Inferior parietal cortex (tissue), 1 donor: ENCODE data around the gene PFDN2.
"Not testable (repeated sequence)": the region's sequence is repeated elsewhere in the genome, so short reads cannot be mapped to it uniquely, and the experiment has no call there.

ENCODE experiments used
- DNase-seq: peaks from one replicate; pipeline ENCODE4 v3.0.0-alpha.2; 2016; ENCODE audit errors: extremely low spot score

PFDN2 gene

DNA sequence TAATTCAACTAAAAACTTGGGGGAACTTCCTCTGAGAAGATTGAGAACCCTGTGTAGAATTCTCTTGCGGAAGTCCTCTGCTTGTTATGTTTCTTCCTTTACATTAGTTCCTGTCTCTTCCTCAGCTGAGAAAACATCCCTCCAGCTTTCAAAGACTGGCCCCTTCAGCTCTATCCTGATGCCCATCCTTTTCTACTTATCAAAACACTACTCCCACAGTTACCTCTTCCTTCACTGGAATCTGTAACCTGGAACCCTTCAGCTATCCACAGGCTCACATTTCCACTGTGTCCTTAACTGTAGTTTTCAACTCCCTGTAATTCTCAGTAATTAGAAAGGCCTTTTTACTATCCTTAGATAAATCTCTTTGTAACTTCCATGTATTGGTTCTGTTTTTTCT, 20.6 kb upstream of the PFDN2 start:
- DNase-seq, result no peak

DNA sequence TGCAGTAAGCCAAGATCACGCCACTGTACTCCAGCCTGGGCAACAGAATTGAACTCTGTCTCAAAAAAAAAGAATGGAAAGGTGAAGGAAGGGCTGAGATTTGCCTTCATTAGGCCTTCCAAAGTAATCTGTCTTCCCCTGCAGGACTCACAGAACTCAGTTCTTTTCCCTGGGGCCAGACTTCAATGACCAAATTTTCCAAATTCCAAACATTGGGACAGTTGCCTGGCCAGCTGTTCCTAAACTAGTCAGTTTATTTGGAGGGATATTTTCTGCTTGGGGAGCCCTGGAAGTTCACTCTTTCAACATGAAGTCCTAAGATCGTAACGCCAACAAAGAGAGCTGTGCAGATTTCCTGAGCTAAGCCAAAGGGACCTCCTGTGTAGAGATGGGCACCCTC, 20.0 kb upstream of the PFDN2 start:
- no peak for DNase-seq

DNA sequence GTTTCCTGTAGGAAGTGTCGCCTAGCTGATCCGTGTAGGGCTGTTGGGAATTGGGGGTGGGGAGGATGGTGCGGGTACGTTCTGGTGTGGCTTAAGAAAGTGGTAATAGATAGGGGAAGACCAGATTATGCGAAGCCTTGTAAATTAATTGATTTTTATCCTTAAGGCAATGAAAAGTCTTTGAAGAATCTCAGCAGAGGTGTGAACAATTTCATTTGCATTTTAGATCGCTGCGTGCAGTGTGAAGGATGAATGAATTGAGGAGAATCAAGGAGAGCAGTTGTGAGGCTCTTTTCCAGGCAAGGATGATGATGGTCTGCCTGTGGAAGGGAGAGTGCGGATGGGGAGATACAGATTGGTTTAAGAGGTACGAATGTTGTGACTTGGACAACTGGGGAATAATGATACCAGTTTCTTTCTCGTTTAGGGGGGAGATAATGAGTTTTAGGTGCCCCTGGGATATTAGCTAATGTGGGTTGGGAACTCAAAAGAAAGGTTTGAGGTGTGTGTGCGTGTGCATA, 15.4 kb upstream of the PFDN2 start:
- peak; percentile 30 for DNase-seq

DNA sequence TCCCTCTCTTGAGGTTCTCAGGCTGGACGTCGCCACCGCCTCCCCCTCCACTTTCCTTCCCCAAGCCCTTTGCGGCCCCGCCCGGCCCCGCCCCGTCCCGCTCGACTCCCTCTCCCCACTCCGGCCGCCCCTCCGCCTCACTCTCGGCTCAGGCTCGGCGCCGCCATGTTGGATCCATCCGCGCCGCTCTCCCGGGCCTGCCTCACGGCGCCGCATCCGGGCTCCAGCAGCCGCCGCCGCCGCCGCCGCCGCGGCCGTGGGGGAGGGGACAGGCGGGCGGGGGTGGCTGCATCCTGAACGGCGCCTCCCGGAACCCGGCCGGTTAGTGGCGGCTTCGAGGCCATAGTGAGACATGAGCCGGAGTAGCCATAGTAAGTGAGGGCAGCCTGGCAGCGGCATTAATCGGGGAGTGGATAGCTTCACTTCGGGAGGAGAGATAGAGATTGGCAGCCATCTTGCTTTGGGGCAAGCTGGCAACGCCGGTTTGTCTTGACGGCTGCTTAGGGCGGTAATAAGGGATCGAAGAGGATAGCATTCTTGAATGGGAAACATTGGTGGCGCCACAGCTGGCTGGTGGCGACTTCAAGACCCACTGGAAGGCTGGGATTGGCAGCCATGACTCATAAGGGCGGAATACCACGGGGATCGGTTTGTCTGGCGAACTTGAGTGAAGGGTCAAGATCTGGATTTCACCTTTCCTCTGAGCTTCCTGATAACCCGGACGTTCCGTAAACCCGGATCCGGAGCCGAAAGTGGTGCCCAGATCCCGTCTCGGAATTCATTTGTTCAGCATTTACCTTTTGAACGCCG, 14.8 kb upstream of the PFDN2 start, which contains the start of gene DEDD:
DEDD (minus strand) TSS at position 258 of the 810 bp plus-strand sequence. CDS start 8,205 bp downstream, outside the sequence.
- DNase-seq, result peak; percentile 95

DNA sequence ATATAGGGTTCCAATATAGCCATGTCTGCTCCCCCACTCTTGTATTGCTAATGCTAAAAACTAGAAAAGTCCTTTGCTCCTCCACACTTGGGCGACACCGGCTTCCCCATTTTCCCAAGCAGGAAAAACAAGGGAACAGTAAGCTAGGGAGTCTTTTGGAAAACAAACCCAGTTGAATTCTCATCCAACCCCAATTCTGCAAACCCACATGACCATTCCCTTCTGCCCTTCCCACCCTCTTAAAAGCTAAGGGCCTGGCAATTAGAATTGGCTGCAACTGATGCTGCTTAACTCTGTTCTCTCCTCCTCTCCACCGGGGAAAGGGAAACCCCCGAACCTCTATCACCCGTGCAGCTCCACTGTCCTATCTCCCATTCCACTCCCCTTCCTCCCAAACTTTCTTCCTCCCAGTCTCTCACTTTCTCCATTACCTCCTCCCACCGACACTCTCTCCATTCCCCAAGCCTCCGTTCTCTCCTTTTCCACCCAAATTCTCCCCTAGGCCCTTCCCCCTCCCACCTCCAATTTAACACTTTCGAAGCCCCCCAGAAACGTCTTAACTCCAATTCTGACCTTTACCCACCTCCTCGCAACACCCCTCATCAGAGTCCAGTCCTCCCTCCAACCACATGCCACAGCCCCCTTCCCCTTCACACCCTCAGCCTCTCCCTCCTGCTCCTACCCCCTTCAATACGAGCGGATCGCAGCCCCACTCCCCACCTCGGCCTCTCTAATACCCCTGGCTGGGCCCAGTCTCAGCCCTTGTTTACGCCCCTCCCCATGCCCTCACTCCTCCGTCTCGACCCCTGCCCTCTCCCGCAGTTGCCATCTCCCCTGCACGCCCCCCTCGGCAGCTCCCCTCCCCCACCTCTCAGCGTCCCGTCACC, 13.9 kb upstream of the PFDN2 start:
- DNase-seq, result no peak

DNA sequence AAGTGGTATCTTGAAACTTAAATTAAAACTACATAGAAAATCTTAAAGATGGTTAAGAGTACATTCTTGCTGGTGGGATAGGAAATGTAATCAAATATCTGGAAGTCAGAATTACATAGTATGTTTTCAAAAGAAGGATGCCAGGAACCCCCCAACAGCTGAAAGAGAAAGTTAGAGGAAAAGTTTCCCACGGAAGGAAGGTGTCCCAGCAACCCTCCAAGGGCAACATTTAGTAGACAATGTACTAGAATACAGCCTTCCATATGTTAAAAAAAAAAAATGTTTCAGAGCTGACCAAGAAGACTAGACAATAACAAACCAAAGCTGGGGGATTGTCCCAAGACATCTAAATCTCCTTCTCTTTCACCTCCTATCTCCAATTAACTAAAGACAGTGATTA, 12.4 kb upstream of the PFDN2 start:
- no peak for DNase-seq

DNA sequence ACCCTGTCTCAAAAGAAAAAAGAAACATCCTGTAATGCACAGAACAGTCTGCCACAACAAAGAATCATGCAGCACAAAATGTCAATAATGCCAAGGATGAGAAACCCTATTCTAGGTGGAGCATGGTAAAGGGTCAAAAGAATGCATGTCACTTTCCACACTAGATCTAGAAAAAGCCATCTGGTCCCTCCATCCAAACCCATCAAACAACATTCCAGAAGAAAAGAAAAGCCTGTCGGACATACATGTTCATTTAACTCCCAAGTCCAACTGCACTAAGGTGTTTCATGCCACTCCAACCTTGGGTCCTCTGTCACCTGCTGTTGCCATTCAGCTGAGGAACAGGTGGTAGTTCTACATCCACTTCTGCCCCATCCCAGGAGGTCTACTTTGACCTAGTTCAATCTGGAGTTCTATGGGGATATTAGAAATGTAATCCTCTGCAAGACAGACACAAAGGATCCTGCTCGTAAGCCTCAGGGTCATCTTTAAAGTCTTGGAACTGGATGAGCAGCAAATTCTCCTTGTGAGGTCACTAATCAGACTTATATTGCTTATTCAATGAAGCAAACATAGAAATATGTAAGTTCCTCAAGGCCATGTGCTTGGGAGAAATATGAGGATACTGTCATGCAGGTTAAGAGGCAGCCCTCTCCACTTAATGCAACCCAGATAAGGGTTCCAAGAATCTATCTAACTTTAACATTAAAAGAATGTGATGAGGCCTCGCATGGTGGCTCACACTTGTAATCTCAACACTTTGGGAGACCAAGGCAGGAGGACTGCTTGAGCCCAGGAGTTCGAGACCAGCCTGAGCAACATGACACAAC, 11.0 kb upstream of the PFDN2 start:
- DNase-seq, result no peak

DNA sequence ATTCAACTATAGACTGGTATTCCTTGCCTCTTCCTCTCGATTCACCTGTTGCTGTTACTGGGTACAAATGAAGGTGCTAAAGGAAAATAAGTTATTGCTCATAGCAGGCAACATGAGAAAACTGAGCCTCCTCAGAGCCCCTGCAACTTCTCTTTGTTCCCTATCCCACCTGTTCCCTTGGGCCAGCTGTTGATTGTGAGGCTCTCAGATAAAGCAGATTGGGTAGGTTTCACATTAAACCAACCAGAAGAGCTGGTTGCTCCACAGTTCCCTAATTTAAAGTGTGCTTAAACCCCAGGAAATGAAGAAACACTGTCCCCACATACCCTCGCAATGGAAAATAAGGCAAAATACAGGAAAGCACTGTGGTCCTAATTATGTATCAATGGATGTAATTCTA, 9.8 kb upstream of the PFDN2 start:
- no peak for DNase-seq

DNA sequence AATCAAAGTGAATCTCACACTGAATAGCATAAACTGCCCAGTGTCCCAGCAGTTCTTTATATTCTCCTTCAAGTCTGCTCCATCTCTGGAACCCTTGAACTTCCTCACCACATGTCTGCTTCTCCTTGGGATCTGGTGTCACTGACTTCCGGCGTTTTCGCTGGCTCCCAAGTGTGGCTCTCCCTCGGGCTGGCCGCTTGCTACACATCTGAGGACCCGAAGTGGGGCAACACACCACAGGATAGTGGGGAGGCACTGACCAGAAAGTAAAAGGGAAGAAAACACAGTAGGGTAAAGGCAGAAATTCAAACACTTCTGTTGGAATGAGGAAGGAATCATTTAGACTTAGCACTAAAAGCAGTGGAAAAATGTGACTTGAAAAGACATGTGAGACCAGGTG, 5.1 kb upstream of the PFDN2 start:
- DNase-seq, result no peak

DNA sequence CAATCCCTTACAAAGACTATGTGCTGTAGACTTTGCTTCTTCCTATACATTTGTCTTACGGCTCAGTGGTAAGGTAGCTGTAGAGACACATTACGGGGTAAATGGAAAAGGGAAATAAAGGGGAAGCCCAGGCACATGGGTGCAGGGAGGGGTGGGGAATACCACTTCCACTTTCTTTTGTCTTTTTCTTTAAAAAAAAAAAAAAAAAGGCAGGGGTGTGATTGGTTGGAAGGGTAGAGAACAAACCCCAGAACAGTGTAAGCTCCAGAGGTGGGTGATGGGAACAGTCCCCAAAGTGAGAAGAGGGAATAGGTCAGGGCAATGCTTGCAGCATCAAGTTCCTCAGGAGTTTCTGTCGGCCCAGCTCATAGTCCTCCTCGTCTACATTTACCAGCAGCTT, 4.0 kb upstream of the PFDN2 start:
- no peak for DNase-seq

DNA sequence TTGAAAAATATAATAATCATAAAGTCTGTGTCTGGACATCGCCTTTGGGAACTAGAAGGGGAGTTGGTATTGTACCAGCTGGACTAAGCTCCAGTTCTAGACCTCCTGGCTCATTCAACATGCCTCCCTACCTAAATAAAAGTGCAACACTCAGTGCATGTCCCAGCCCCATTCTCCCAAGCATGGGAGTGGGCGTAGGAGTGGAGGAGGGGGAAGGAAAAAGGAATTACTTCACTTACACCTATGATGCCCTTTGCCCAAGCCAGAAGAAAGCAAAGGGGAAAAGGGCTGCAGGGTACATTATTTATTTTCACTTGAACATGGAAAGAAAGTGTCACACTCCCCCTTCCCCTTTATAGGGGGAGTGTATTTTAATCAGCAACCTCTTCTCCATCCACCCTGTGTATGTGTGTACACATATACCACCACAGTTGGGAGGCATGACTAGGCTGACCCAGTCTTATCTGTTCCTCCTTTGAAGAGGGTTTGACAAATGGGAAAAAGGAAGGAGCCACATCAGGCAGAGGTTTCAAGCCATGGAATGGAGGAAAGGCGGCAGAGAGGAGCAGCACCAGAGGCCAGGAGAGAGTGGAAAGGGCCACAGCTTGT, 3.3 kb upstream of the PFDN2 start:
- no peak for DNase-seq

DNA sequence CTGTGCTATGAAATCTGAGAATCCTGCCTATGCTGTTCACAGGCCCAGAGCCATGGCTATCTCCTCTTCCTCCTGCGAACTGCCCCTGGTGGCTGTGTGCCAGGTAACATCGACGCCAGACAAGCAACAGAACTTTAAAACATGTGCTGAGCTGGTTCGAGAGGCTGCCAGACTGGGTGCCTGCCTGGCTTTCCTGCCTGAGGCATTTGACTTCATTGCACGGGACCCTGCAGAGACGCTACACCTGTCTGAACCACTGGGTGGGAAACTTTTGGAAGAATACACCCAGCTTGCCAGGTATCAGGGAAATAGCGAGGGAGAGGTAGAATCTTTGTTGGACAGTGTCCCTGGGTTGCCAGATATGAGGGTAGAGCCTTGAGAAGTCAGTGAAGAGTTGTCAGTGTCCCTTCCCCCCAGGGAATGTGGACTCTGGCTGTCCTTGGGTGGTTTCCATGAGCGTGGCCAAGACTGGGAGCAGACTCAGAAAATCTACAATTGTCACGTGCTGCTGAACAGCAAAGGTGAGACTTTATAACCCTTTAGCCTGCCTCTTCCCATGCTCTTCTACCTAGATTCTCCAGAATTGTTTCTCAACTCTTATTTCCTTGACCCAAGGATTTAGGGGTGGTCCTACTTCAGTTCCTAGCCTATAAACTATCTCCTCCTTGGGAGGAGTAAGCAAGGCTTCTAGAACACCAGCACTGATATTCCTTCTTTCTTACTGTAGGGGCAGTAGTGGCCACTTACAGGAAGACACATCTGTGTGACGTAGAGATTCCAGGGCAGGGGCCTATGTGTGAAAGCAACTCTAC, 1.5 kb upstream of the PFDN2 start:
- DNase-seq, result peak; percentile 33

DNA sequence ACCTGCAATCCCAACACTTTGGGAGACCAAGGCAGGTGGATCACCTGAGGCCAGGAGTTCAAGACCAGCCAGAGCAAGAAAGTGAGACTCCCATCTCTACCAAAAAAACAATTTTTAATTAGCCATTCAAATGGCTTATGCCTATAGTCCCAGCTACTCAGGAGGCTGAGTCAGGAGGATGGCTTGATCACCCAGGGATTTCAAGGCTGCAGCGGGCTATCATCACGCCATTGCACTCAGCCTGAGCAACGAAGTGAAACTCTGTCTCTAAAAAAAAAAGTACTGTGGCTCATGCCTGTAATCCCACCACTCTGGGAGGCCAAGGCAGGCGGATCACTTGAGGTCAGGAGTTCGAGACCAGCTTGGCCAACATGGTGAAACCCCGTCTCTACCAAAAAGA, 1.9 kb downstream of the PFDN2 start:
- not testable (repeated sequence) for DNase-seq

DNA sequence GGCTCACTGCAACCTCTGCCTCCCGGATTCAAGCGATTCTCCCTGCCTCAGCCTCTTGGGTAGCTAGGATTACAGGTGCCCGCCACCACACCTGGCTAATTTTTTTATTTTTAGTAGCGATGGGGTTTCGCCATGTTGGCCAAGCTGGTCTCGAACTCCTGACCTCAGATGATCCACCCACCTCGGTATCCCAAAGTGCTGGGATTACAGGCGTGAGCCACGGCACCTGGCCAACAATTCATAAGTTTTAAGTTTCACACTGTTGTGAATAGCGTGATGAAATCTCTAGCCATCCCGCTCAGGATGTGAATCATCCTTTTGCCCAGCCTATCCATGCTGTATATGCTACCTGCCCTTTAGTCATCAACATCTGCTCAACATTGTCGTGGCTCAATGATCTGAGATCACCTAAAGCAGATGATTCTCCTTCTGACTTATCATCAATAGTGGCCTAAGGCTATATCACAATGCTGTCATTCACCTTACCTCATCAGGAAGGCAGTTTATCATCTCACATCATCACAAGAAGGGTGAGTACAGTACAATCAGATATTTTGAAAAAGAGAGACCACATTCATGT, 2.6 kb downstream of the PFDN2 start:
- DNase-seq, result no peak

DNA sequence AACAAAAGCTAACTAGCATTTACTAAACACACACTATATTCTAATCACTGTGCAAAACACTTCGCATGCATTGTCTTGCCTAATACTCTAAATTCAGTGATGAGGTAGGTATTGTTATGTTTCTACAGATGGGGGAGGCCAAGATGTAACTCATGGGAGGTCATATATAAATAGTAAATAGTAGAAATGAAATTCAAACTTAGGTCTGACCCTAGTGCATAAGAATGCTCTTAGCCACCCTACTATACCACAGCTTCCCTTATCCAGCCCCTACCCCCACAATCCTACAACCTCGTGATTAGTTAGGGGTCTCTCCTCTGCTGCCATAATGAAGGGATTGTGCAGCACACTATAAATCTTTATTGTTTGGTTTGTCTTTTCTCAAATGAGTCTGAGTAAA, 3.3 kb downstream of the PFDN2 start:
- DNase-seq, result no peak

DNA sequence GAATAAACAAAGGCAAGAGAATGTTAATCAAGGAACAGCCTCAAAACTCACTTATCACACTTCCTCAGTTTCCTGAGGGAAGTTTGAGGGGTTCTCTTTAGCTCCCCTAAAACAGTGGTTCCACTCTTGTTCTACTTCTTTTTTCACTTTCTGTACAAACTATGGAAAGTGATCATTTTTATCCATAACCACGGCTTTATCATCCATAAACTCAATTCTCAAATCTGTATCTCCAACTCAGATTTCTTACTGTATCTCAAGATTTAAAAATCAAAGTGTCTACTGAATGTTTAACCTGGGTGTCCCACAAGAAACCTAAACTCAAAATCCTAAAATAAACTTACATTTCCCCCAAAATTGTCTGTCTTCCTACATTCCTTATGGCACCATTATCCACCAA, 3.9 kb downstream of the PFDN2 start:
- no peak for DNase-seq

DNA sequence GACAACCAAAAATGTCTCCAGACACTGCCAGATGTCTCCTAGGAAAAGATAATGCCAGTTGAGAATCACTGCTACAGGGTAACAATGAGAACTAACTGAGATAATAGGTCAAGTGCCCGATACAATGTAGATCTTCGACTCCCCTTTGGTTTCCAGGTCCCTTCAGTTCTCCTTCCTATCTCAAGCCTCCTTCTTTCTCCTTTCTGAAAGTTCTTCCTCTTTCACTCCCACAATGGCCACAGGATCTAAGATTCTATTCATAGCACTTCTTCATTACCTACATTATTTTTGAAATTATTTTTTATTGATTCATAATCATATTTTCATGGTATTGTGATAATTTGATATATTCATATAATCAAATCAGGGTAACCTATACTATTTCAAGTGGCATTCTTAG, 6.3 kb downstream of the PFDN2 start:
- no peak for DNase-seq

DNA sequence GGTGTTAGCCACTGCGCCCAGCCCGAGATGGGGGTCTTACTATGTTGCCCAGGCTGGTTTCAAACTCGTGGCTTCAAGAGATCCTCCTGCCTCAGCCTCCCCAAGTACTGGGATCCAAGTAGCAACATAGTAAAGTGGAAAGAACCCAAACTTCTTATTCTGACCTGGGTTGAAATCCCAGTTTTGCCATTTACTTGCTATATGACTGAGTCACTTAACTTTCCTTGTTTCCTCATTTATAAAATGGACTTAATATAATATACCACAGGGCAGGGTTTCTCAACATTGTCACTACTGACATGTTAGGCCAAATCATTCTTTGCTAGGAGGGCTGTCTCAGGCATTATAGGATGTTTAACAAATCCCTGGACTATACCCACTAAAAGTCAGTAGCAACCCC, 6.7 kb downstream of the PFDN2 start:
- no peak for DNase-seq

DNA sequence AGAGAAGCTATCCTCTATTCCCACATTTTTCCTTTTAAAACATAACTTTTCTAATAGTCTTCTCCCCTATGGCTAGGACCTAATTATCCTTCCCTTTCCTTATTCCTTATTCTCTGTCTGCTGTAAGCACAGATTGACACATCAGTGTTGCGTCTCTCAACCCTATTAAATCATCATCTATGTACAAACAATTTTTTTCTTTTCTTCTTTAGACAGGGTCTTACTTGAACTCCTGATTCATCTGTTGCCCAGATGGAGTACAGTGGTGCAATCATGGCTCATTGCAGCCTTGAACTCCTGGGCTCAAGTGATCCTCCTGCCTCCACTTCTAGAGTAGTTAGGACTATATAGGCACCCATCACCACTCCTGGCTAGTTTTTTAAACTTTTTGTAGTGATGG, 11.4 kb downstream of the PFDN2 start:
- no peak for DNase-seq

DNA sequence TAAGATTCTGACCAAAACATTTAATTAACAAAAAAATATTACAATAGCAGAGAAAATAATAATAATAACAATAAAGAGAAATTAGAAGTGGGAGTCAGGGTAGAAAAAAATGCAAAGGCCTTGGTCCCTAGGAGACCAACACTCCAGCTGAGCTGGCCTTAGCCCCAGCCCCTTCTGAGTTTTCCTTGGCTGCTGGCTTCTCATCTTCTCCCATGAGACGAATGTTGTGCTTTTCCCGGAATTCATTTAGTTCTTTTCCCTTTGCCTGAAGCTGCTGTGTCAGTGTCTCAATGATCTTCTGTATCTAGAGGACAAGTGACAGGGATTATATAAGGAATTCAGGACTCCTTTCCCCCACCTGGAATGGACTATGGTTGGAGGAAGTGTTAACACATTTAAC, 17.3 kb downstream of the PFDN2 start:
- DNase-seq, result no peak
